Iris pigment epithelial cell (primary cell): ENCODE results near the gene CLDN5.

Experiments
- DNase-seq: peaks from one replicate; pipeline ENCODE4 v3.0.0-alpha.2; 2011; ENCODE audit warnings: low read depth

Gene CLDN5, protein sequence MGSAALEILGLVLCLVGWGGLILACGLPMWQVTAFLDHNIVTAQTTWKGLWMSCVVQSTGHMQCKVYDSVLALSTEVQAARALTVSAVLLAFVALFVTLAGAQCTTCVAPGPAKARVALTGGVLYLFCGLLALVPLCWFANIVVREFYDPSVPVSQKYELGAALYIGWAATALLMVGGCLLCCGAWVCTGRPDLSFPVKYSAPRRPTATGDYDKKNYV

GRCh38 chr22:19524170-19525115, at the start of gene CLDN5:
Gene CLDN5 (minus strand): TSS chr22:19524410. CDS start chr22:19524255, 155 bp downstream.
- DNase-seq = peak; percentile 46

DNA sequence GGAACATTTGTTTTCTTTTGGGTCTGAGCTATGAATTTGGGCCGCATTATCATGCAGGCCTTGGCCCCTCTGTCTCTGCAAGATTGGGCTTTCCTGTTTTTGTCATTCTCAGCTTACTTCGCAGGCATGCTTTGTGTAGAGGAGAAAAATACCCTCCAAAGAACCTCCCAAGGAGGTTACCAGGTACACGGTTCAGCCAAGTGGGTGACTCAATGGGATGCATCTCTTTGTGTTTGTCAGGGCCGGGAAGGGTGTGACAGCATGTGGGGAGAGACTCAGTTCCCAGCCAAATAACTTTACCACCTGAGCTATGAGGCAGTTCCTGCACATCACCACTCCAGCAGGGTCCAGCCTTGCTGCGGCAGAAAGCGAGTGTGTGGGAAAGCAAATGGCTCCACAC, 47.8 kb upstream of the CLDN5 start:
- DNase-seq = no peak

DNA sequence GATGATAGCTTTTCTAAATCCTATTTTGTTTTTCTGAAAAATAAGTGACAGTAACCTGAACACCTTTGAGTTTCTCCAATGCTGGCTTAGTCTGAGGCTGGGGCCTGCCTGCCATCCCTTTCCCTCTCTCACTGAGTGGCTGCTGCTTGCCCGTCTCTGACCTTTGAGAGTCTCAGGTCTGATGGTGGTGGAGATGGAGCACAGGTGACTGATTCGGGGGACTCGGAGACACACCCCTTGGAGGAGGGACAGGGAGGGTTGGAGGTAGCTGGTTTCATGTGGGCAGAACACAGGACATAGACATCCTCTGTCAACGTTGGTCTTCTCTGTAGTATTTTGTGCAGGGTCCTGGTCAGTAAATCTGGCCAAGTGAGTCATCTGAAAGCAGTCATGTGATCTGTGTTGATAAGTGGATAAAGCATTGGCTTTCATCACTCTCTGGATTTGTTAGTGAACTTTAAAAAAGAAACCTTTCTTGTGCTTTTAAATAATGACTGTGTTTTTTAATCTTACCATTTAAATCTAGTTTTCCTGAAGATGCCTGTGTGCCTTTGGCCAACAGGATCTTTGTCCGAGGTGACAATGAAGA, 47.1 kb upstream of the CLDN5 start:
- DNase-seq = peak; percentile 67

DNA sequence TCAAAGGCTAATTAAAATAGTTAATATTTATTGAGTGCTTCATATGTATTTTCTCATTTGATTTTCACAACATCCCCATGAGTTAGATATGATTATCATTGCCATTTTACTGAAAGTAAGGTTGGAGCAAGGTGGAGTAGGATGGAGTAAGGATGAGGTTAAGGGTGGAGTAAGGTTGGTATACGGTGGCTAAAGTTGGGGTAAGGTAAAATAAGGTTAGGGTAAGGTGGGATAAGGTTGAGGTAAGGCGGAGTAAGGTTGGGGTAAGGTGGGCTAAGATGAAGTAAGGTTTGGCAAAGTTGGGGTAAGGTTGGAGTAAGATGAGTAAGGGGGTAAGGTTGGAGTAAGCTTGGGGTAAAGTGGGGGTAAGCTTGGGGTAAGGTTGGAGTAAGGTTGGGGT, 45.8 kb upstream of the CLDN5 start:
- no peak for DNase-seq

GRCh38 chr22:19569276-19569640, 45.0 kb upstream of the CLDN5 start:
- no peak for DNase-seq

DNA sequence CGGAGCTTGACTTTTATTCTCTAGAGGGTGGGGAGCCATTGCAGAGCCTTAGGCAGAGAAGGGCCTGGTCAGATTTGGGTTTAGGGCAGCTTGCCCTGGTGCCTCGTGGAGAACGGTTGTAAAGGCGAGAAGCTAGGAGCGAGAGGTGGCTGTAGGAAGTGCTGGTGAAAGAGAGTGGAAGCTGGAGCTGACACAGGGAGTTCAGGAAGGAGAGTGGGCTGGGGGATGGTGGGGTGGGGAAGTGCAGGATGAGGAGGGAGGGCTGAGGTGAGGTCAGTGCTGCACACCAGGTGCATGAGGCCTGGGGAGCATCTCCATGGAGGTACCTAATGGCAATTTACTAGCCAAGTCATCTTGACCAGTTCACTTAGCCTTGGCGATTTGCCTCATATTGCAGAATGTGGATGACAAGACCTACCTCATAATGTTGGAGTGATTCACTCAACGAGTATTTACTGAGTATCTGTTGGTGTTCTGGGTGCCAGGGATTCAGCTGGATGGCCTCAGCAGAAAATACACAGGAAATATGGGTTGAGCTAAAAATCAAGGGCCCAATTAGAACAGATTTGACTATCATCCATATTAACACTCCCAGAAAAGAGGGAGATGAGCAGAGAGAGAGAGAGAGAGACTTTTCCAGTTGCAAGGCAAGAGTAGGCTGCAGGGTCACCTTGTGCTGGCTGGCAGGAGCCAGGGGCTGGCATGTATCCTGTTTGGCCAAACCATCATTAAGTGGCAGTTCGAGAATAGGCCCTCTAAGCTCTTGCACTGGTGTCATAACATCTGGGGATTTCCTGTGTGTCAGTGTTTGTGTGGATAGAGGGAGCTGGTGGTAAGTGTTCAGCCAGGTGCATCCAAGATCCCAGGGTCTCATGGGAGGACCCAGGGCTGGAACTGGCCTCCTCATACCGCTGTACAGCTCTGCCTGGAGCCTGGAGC, 44.4 kb upstream of the CLDN5 start:
- DNase-seq = peak; percentile 94

DNA sequence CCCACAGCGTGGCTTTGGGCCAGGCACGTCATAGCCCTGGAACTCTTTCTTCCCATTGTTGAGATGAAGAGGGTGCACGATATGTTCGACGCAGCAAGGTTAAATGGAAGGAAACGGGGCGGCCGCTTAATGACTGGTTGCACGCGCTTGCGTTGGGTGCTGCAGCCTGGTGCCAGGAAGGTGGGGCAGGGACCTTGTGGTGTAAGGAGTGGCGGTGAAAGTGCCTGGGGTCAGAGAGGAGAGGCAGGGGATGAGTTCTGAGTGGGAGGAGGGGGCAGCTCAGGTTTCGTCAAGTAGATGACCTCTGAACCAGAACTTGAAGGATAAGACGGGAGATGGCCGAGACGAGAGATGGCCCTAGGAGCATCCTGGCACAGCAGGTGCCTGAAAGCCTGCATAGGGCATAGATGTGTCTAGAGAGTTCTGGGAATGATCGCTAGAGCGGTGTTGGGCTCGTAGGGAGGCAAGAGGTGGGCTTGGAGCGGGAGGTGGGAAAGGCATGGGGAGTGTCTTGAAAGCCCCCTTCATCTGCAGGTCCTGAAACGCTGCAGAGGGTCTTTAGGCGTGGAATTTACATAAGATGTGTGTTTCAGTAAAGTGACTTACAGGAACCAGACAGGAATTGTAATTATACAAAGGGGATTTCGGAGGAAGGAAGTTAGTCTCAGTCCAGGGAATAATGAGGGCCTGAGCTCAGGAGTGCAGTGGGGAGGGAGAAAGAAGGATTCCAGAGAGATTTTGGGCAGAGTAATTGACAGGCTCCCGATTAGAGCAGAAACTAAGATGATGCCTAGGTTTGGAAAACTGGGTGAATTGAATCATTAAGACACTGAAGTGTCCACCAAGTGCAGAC, 43.2 kb upstream of the CLDN5 start:
- DNase-seq = no peak

- DNase-seq = no peak
Observed at GRCh38 chr22:19566279-19567156, 42.3 kb upstream of the CLDN5 start.

DNA sequence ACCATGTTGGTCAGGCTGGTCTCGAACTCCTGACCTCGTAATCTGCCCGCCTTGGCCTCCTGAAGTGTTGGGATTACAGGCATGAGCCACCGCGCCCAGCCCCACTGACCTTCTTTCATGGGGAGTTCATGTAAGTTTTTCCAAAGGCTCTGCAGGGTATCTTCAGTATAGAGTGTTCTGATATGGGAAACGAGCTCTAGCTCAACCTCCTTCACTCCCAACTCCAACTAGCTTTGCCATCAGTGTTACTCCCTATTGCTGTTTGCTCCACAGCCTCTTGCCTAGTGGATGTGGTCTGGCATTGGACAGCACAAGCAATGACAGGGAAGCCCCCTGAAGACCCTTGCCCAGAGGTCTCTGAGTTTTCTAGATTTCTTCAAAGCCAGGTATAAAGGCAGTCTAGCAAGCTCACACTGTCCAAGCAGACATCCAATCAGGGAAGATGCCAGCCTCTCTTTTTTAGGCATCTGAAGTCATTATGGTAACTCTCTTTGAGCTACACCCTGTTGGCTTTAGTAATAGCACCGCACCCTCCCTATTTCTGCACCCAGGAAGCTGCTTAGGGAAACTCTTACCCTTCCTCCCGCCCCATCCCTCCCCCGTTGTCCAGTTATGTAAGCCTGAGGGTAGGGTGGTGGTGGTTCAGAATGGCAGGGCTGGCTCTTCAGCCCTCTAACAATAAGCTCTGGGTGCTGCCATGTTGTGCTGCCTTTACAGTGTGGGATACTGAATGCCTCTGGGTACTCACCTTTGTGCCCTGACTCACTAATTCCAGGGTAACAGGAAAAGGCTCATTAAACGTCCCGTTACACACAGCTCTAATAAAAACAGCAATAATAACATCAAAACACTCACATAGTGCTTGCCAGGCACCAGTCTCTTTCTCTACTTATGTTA, 41.4 kb upstream of the CLDN5 start:
- no peak for DNase-seq

- no peak for DNase-seq
Observed at GRCh38 chr22:19559956-19560355, 35.7 kb upstream of the CLDN5 start.

DNA sequence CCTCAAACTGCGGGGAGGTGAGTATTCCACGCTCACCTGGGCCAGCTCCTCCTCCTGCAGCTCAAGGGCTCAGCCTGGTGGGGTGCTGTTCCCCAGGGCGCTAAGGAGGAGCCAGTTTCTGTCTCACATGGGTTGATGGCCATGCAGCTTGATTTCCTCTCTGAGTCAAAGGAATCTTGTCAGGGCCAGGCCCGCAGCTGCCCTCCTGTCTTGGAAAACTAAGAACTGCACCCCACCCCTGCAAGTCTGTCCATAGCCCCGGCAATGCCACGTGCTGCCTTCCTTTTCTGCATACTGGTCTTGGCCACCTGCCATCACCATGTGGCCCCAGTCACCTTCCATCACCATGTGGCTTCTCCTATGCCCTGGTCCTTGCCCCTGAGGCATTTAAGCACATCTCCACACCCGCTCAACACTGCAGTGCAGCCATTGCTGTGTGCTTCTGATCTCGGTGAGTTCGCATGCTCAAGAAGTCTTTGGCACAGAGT, 35.2 kb upstream of the CLDN5 start:
- no peak for DNase-seq

GRCh38 chr22:19556963-19557545, 32.8 kb upstream of the CLDN5 start:
- no peak for DNase-seq

DNA sequence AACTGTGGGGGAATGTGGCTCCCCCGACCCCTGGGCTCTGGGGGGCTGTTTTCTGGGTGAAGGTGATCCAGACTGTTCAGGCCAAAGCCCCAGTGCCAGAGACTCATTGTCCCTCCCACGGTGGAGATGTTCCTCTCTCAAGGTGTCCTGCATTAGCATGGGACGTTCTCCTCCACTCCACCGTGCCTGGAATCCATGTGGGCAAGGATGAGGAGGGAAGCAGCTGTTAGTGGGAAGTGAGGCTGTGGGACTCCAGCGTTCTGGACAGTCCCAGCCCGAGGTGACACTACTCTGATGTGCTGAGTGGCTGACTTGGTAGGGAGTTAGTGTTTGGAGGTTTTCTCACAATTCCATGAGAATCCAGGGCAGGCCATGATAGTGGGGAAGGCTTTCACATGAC, 31.4 kb upstream of the CLDN5 start:
- no peak for DNase-seq

DNA sequence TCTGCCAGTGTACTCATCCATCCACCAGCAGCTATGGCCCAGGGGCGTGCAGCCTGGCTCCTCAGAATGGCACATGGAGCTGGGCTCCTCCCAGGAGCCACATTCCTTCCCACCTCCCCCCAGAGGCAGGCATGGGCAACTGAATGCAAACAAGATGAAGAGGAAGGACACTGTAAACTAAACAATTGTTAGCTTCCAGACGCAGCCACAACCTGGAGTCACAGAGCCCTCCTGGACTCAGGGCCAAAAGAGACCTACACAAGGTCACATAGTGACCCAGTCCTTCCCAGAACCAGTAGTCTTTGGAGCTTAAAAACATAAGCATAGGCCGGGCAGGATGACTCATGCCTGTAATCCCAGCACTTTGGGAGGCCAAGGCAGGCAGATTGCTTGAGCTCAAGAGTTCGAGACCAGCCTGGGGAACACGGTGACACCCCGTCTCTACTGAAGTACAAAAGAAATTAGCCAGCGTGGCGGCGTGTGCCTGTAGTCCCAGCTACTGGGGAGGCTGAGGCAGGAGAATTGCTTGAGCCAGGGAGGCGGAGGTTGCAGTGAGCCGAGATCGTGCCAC, 30.7 kb upstream of the CLDN5 start:
- DNase-seq = peak; percentile 49

DNA sequence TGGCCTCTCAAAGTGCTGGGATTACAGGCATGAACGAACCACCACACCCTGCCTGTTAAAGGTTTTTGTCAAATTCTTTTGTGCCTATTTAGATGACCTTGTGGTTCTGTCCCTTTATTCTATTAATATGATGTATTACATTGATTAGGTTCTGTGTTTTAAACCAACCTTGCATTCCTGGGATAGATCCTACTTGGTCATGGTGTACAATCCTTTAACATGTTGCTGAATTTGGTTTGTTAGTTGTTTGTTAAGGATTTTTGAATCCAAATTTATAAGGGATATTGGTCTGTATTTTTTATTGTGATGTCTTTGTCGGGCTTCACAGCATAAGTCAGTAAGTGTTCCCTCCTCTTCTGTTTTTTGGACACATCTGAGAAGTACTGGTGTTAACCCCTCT, 29.0 kb upstream of the CLDN5 start:
- no peak for DNase-seq

GRCh38 chr22:19550382-19550781, 26.2 kb upstream of the CLDN5 start:
- DNase-seq = no peak

DNA sequence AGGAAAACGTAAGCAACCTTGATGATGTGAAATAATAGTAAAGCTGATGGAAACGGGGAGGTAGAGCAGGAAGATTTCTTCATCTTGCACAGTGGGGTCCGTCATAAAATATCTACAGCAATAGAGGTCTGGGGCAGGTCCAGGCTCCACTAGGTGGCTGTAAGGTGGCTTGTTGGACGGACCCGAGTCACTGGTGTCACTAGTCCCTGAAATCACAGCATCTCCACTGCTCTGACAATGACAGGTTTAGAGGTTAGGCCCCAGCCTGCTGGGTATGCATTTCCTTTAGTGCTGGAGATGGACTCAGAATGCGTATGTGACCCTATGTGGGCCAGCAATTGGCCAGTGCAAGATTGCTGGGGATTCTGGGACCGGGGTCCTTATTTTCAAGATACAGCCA, 25.2 kb upstream of the CLDN5 start:
- DNase-seq = no peak

DNA sequence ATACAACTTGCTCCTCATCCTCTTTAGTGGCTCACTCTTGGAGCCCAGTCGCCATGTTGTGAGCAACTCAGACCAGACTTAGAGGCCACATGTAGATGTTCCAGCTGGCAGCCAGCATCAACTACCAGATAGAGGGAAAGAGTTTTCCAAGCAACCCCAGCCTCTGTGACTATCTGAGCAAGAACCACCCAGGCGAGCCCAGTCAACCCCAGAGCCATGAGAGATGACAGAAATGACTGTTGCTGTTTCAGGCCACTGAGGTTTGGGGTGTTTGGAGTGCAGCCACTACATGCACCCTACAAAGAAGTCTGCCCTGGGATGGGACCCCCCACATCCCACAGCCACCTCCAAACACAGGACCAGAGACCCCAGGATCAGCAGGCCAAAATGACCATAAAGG, 24.8 kb upstream of the CLDN5 start:
- no peak for DNase-seq
